Nephron progenitor cell (in vitro differentiated cells): ENCODE measurements around the gene SH3RF2.
A peak's percentile ranks its signal among the peaks of the same experiment; 100 is the strongest.

Source experiments
- DNase-seq: peaks from one replicate; pipeline ENCODE4 v3.0.0; 2021
- H3K27ac Mint-ChIP-seq: 2 replicates; pipeline ENCODE4 v1.8.0; 2021; ENCODE audit warnings: mild to moderate bottlenecking, moderate library complexity, mixed read lengths
- H3K27me3 Mint-ChIP-seq: 2 replicates; pipeline ENCODE4 v1.8.0; 2021; ENCODE audit warnings: mild to moderate bottlenecking, low read depth, mixed read lengths; ENCODE audit not compliant: poor library complexity
- H3K36me3 Mint-ChIP-seq: 2 replicates; pipeline ENCODE4 v1.8.0; 2021; ENCODE audit warnings: low read depth, mixed read lengths
- H3K4me1 Mint-ChIP-seq: 2 replicates; pipeline ENCODE4 v1.8.0; 2021; ENCODE audit warnings: mixed read lengths
- H3K4me3 Mint-ChIP-seq: 2 replicates; pipeline ENCODE4 v1.8.0; 2021; ENCODE audit warnings: mild to moderate bottlenecking, moderate library complexity, mixed read lengths
- H3K9me3 Mint-ChIP-seq: 2 replicates; pipeline ENCODE4 v1.8.0; 2021; ENCODE audit warnings: mild to moderate bottlenecking, moderate library complexity, mixed read lengths
- TF ChIP-seq, protein P1 (sequence below): fragments of 200-600 bp; sonication (generic); IDR thresholded peaks from 2 replicates; pipeline ENCODE4 v1.5.0; 2021; ENCODE audit warnings: antibody characterized with exemption

Gene SH3RF2

DNA sequence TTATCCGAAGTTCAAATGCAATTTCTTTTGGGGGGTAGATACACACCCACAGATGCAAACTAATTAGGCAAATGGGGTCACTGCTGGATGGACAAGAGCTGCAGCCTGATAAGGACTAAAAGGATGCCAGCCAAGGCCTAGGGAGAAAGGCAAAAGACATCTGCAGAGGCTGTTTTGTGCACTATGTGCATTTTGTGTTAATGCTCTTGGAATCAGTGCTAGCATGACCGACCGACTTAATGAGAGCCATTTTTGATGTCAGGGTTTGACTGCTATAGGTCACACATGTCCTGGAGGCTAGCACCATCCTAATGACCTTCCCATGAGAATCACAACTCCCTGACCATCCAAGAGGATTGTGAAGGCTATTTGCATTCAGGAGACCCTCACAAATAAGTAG lies 134.4 kb downstream of the SH3RF2 start:
- no peaks in the 10 kb centered on the region for H3K36me3 Mint-ChIP-seq
- no peak overlapping the region for H3K4me3 Mint-ChIP-seq
- H3K27ac Mint-ChIP-seq, result no peak overlapping the region

GRCh38 chr5:146071171-146071570 lies 134.8 kb downstream of the SH3RF2 start:
- Mint-ChIP-seq H3K36me3 (no peaks in the 10 kb centered on the region), H3K9me3 (no peaks in the 10 kb centered on the region), H3K27me3 (peaks cover 26% of the 10 kb centered on the region), H3K4me3 (no peak overlapping the region), H3K27ac (no peak overlapping the region), H3K4me1 (peaks cover 5% of the 10 kb centered on the region)
- DNase-seq, result no peak
- TF ChIP-seq, protein P1, sequence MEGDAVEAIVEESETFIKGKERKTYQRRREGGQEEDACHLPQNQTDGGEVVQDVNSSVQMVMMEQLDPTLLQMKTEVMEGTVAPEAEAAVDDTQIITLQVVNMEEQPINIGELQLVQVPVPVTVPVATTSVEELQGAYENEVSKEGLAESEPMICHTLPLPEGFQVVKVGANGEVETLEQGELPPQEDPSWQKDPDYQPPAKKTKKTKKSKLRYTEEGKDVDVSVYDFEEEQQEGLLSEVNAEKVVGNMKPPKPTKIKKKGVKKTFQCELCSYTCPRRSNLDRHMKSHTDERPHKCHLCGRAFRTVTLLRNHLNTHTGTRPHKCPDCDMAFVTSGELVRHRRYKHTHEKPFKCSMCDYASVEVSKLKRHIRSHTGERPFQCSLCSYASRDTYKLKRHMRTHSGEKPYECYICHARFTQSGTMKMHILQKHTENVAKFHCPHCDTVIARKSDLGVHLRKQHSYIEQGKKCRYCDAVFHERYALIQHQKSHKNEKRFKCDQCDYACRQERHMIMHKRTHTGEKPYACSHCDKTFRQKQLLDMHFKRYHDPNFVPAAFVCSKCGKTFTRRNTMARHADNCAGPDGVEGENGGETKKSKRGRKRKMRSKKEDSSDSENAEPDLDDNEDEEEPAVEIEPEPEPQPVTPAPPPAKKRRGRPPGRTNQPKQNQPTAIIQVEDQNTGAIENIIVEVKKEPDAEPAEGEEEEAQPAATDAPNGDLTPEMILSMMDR, result no peak

More for the DNA sequence above, 134.4 kb downstream of the SH3RF2 start:
- no peaks in the 10 kb centered on the region for H3K9me3 Mint-ChIP-seq
- TF ChIP-seq, protein P1, result no peak
- H3K27me3 Mint-ChIP-seq, result peaks cover 26% of the 10 kb centered on the region
- DNase-seq, result no peak
- peaks cover 1% of the 10 kb centered on the region for H3K4me1 Mint-ChIP-seq

DNA sequence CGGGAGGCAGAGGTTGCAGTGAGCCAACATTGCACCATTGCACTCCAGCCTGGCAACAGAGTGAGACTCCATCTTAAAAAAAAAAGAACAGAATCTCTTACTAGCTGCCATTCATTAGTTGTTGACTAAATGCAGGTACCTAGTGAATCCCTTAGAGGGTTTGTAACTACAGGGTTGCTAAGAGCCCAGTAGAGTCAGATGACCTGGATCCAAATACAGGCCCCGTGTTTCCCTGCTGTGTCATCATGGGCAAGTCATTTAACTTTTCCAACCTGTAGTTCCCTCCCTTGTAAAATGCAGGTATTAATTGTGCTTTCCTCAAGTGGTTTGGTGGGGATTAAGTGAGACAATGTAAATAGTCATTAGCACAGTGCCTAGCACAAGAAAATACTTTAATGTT lies 136.2 kb downstream of the SH3RF2 start:
- H3K36me3 Mint-ChIP-seq, result no peaks in the 10 kb centered on the region
- H3K9me3 Mint-ChIP-seq, result no peaks in the 10 kb centered on the region
- H3K4me3 Mint-ChIP-seq, result no peak overlapping the region
- H3K4me1 Mint-ChIP-seq, result peaks cover 15% of the 10 kb centered on the region
- no peak for DNase-seq
- no peak overlapping the region for H3K27ac Mint-ChIP-seq
- H3K27me3 Mint-ChIP-seq, result peaks cover 31% of the 10 kb centered on the region
- TF ChIP-seq, protein P1, result no peak

DNA sequence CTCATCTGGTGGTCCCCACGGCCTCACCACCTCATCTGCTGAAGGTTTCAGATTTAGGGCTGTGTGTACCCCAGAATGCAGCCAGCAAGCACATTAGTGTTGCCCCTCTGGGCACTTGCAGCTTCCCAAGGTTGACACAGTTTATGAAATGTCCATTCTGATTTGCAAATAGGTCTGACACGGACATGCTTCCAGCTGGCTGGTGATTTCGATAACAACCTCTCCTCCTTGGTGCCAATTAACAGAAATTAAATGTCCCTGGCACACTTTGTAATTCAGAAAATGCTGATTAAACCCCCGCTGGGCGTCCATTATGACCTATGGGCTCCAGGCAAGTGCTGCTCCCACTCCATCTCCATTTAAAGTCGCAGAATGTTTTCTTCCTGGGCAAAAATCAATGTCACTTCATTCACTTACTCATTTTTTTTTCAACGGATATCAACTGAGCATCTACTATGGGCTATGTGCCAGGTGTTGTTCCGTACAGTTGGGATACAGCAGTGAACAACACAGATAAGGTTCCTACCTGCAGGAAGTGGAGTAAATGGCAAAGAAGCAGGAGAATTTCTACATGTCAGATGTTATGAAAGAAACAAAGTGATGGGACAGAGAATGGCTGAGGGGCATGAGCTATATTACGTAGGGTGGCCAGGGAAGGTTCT lies 137.0 kb downstream of the SH3RF2 start:
- DNase-seq, result no peak
- Mint-ChIP-seq H3K4me3 (no peak overlapping the region), H3K27me3 (peaks cover 31% of the 10 kb centered on the region), H3K9me3 (no peaks in the 10 kb centered on the region), H3K4me1 (peaks cover 15% of the 10 kb centered on the region), H3K36me3 (no peaks in the 10 kb centered on the region), H3K27ac (no peak overlapping the region)
- TF ChIP-seq, protein P1, result no peak

DNA sequence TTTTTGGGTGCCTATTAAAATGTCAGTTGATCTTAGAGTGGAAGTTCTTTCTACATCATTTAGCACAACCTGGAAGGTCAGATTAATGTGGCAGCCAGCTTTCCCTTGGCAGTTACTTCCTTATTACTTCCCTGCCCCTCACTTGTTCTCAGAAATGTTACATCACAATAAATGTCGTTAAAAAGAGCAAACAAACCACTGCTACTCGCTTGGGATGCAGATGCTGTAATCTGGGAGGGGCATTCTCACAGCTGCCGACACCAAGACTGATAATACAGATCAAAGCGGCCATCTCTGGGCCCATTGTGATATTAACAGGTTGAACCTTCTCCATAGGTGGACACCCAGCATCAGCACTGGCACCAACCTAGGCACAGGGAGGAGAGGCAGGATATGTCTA lies 139.7 kb downstream of the SH3RF2 start:
- no peak overlapping the region for H3K27ac Mint-ChIP-seq
- peaks cover 31% of the 10 kb centered on the region for H3K27me3 Mint-ChIP-seq
- H3K36me3 Mint-ChIP-seq, result no peaks in the 10 kb centered on the region
- no peak for DNase-seq
- TF ChIP-seq, protein P1, result no peak
- no peak overlapping the region for H3K4me3 Mint-ChIP-seq
- H3K9me3 Mint-ChIP-seq, result no peaks in the 10 kb centered on the region
- peaks cover 24% of the 10 kb centered on the region for H3K4me1 Mint-ChIP-seq

DNA sequence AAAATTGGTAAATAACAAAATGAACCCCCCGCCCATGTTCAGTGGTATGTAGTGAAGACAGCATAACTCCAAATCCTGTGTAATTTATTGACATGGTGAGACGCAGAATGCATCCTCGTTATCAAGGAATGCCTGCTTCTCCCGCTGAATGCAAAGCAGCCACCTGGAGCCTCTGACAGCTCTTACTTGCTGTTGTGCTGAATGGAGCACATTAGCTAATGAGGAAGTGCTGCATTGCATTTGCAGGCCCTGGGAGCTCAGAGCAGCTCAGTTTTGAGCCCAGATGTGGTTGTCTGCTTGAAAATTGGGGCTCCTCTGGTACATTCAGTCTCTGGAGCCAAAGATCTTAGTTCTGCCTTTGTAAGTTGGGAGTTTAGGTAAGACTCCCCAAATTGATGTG lies 140.1 kb downstream of the SH3RF2 start:
- Mint-ChIP-seq H3K9me3 (no peaks in the 10 kb centered on the region), H3K36me3 (no peaks in the 10 kb centered on the region), H3K27ac (no peak overlapping the region), H3K4me1 (peaks cover 28% of the 10 kb centered on the region), H3K4me3 (no peak overlapping the region), H3K27me3 (peaks cover 31% of the 10 kb centered on the region)
- peak; percentile 7 for DNase-seq
- TF ChIP-seq, protein P1, result no peak
